Endodermal cell (in vitro differentiated cells): ENCODE measurements around the gene MXRA7. TPM values are rescaled to one million over a fixed set of nuclear protein-coding genes. Genes with fewer than 3 reads are reported as not detected.
"Not testable (repeated sequence)": the region's sequence is repeated elsewhere in the genome, so short reads cannot be mapped to it uniquely, and the experiment has no call there.

Experiments used
- DNase-seq: peaks from one replicate; pipeline ENCODE4 v3.0.0-alpha.2; 2017
- H3K27ac ChIP-seq: 2 replicates; pipeline ENCODE4 v1.5.1; 2013; ENCODE audit warnings: mild to moderate bottlenecking, low read depth, low read length, moderate library complexity
- H3K27me3 ChIP-seq: 2 replicates; pipeline ENCODE4 v1.6.1; 2013; ENCODE audit warnings: mild to moderate bottlenecking, low read length, moderate library complexity; ENCODE audit not compliant: insufficient read depth, control insufficient read depth, poor library complexity, severe bottlenecking
- H3K36me3 ChIP-seq: 2 replicates; pipeline ENCODE4 v1.7.0; 2013; ENCODE audit warnings: mild to moderate bottlenecking, low read length, moderate library complexity; ENCODE audit not compliant: control insufficient read depth, insufficient read depth
- H3K4me1 ChIP-seq: one replicate; pipeline ENCODE4 v1.7.0; 2013; ENCODE audit warnings: low read length; ENCODE audit not compliant: control insufficient read depth, insufficient read depth
- H3K4me3 ChIP-seq: 2 replicates; pipeline ENCODE4 v1.5.1; 2013; ENCODE audit warnings: mild to moderate bottlenecking, low read length, moderate library complexity
- H3K9ac ChIP-seq: 2 replicates; pipeline ENCODE4 v1.6.1; 2013; ENCODE audit warnings: mild to moderate bottlenecking, low read length, moderate library complexity; ENCODE audit not compliant: poor library complexity, severe bottlenecking; ENCODE audit errors: extremely low read depth
- H3K9me3 ChIP-seq: 2 replicates; pipeline ENCODE4 v1.6.1; 2013; ENCODE audit warnings: mild to moderate bottlenecking, low read length, moderate library complexity; ENCODE audit not compliant: control insufficient read depth
- H3K27ac Mint-ChIP-seq: 2 replicates; pipeline ENCODE4 v1.8.0; 2020; ENCODE audit warnings: mixed read lengths
- H3K27me3 Mint-ChIP-seq: 2 replicates; pipeline ENCODE4 v1.8.0; 2021; ENCODE audit warnings: mild to moderate bottlenecking, mixed read lengths; ENCODE audit not compliant: insufficient read depth
- H3K36me3 Mint-ChIP-seq: 2 replicates; pipeline ENCODE4 v1.8.0; 2020; ENCODE audit warnings: low read depth, mixed read lengths
- H3K4me1 Mint-ChIP-seq: 2 replicates; pipeline ENCODE4 v1.8.0; 2020; ENCODE audit warnings: mixed read lengths
- H3K4me3 Mint-ChIP-seq: 2 replicates; pipeline ENCODE4 v1.8.0; 2020; ENCODE audit warnings: mild to moderate bottlenecking, moderate library complexity, mixed read lengths
- H3K9me3 Mint-ChIP-seq: 2 replicates; pipeline ENCODE4 v1.8.0; 2020; ENCODE audit warnings: mild to moderate bottlenecking, mixed read lengths
- CTCF ChIP-seq: fragments of 200-600 bp; sonication (generic); conservative IDR thresholded peaks from 2 replicates; pipeline ENCODE4 v1.5.0; 2021; ENCODE audit warnings: antibody characterized with exemption, mild to moderate bottlenecking
- WGBS, 2 experiments: methylation state at CpG; one replicate each; pipeline versions ENCODE4 v1.1.5 to v1.1.7; 2013; ENCODE audit warnings: missing lambda C conversion rate in 2 of 2, mixed read lengths in 1 of 2; ENCODE audit not compliant: insufficient coverage in 1 of 2, insufficient read length in 1 of 2; 5-methylcytosine and 5-hydroxymethylcytosine counted together
- total RNA-seq, 2 donors: library from RNA; stranded (reverse); fragmentation: NEBNext Ultra II Directional in 1 of 2; extraction: Animal tissue kit (Norgen Biotek cat#: 25700) in 1 of 2; gene quantifications; 2 replicates in 1 of 2; 3 replicates in 1 of 2; pipeline ENCODE4 v1.2.1, GENCODE V29; 2021

MXRA7 gene
- total RNA-seq, 2 donors from 2014 or later = 61.6 to 77.1 TPM

GRCh38 chr17:76713765-76714164, 3.0 kb upstream of the MXRA7 start:
- no peak overlapping the region for H3K27ac ChIP-seq
- no peak overlapping the region for H3K27ac Mint-ChIP-seq

GRCh38 chr17:76712321-76712720, 1.6 kb upstream of the MXRA7 start:
- Mint-ChIP-seq H3K36me3 (peaks cover 18% of the 10 kb centered on the region), H3K4me1 (peaks cover 31% of the 10 kb centered on the region)
- not testable (repeated sequence) for H3K4me3 ChIP-seq, H3K27me3 ChIP-seq, H3K9me3 Mint-ChIP-seq, H3K9me3 ChIP-seq, DNase-seq, H3K9ac ChIP-seq, H3K4me3 Mint-ChIP-seq, H3K27ac Mint-ChIP-seq, H3K27ac ChIP-seq, H3K27me3 Mint-ChIP-seq
- Histone ChIP-seq H3K4me1 (peaks cover 19% of the 10 kb centered on the region), H3K36me3 (peaks cover 37% of the 10 kb centered on the region)
- 82 to 93% methylated on average over 2 to 7 of the region's 7 CpGs for WGBS, 2 experiments

More at GRCh38 chr17:76713765-76714164, 3.0 kb upstream of the MXRA7 start:
- WGBS, 2 experiments = 93 to 94% methylated on average over 7 of the region's 7 CpGs
- peaks cover 15% of the 10 kb centered on the region for H3K4me1 ChIP-seq
- no peaks in the 10 kb centered on the region for H3K9me3 Mint-ChIP-seq
- H3K27me3 Mint-ChIP-seq = peaks cover 5% of the 10 kb centered on the region
- DNase-seq = no peak
- peaks cover 27% of the 10 kb centered on the region for H3K36me3 Mint-ChIP-seq
- H3K9me3 ChIP-seq = no peaks in the 10 kb centered on the region
- no peaks in the 10 kb centered on the region for H3K27me3 ChIP-seq
- peaks cover 19% of the 10 kb centered on the region for H3K4me1 Mint-ChIP-seq
- no peak for TF ChIP-seq CTCF
- peaks cover 49% of the 10 kb centered on the region for H3K36me3 ChIP-seq
- no peak overlapping the region for H3K9ac ChIP-seq
- no peak overlapping the region for H3K4me3 ChIP-seq
- H3K4me3 Mint-ChIP-seq = no peak overlapping the region

- WGBS, 2 experiments = 2 to 5% methylated on average over 10 to 36 of the region's 79 CpGs
- not testable (repeated sequence) for H3K27me3 ChIP-seq, H3K36me3 Mint-ChIP-seq, H3K9me3 Mint-ChIP-seq, H3K9me3 ChIP-seq, H3K27me3 Mint-ChIP-seq
- peaks cover 19% of the 10 kb centered on the region for H3K4me1 ChIP-seq
- peaks cover 17% of the 10 kb centered on the region for H3K36me3 ChIP-seq
- peak; percentile 79 for DNase-seq
- H3K27ac ChIP-seq = peak overlapping the region; percentile 41
- peak overlapping the region; percentile 64 for H3K9ac ChIP-seq
- peaks cover 31% of the 10 kb centered on the region for H3K4me1 Mint-ChIP-seq
- H3K4me3 ChIP-seq = peak overlapping the region; percentile 92
- peak overlapping the region; percentile 87 for H3K27ac Mint-ChIP-seq
- H3K4me3 Mint-ChIP-seq = peak overlapping the region; percentile 70
Observed at GRCh38 chr17:76709951-76710862, 558 bp downstream of the MXRA7 start.
